Spleen (tissue), 7 donors: Measurements from ENCODE around the gene SLC4A4.

Experiments used
- CTCF ChIP-seq, 11 experiments: fragments of 200-600 bp in 7 of 11; fragments of 450-650 bp in 4 of 11; sonication (generic) in 4 of 11; IDR thresholded peaks in 8 of 11; conservative IDR thresholded peaks in 3 of 11; 1 replicate in 7 of 11; 2 replicates in 4 of 11; pipeline versions ENCODE4 v1.4.0 to v1.8.0; 2016 to 2021; ENCODE audit warnings: antibody characterized with exemption in 11 of 11, inconsistent platforms in 4 of 11, mild to moderate bottlenecking in 1 of 11
- POLR2A ChIP-seq, 3 donors: fragments of 450-650 bp; IDR thresholded peaks; one replicate each; pipeline ENCODE4 v1.5.1; 2017; ENCODE audit warnings: antibody characterized with exemption in 3 of 3, mild to moderate bottlenecking in 1 of 3
- donor health status: DM: no; HTN: no; CAD: no; lungs with moderate emphysema.
- donor health status: DM: no; HTN: no; CAD: no.
- donor health status: DM: no; HTN: no; CAD: no.

DNA sequence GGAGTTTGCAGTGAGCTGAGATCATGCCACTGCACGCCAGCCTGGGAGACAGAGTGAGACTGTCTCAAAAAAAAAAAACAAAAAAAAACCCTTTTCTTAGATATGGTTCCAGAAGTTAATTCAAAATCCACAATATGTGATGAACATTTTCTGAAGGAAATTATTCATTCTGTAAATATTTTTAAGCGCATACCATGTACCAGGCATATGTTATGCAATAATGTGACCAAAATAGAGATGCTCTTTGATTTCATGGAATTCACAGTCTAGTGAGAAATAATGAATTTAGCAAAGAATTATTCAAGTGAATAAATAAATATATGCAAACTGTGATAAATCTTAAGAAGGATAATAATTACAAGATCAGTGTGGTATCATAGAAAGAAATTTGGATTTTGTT lies 270.3 kb downstream of the SLC4A4 start:
- no peak for TF ChIP-seq POLR2A (IDR thresholded peaks at IDR 0.05)
- no peak for TF ChIP-seq CTCF (IDR thresholded peaks at IDR 0.05 in 8 of 11, conservative IDR thresholded peaks at IDR 0.05 in 3 of 11)
